ENCODE results near the gene SRY. TPM values are rescaled to one million over a fixed set of nuclear protein-coding genes. Genes with fewer than 3 reads are reported as not detected.

Gene SRY
- polyA plus RNA-seq, 3 donors, result not detected

- Mint-ChIP-seq H3K27me3 (ENCODE audit: low read depth in 3 of 3) (peaks cover 0 to 4% (median 3%) of the 10 kb centered on the region in 3 donors), H3K4me1 (peaks cover 2% of the 10 kb centered on the region), H3K4me3 (no peak overlapping the region), H3K9me3 (no peaks in the 10 kb centered on the region), H3K36me3 (no peaks in the 10 kb centered on the region), H3K27ac (no peak overlapping the region)
- no peak for DNase-seq
- H3K36me3 ChIP-seq (replicated peaks in 1 of 2; ENCODE audit: control insufficient read depth in 1 of 2, insufficient read depth in 2 of 2, low read length in 2 of 2), result no peaks in the 10 kb centered on the region
- H3K4me3 ChIP-seq (replicated peaks in 1 of 3; ENCODE audit: low read depth in 2 of 3, low read length in 3 of 3), result no peak overlapping the region
- H3K4me2 ChIP-seq (replicated peaks; ENCODE audit: extremely low read depth, low read length, poor library complexity, severe bottlenecking), result no peak overlapping the region
- H3K27me3 ChIP-seq (ENCODE audit: control insufficient read depth in 2 of 2, insufficient read depth in 2 of 2, low read length in 2 of 2), result peaks cover 0 to under 1% of the 10 kb centered on the region in 2 donors
- no peak for TF ChIP-seq CTCF (IDR thresholded peaks at IDR 0.05)
- WGBS (ENCODE audit: insufficient coverage), result no CpG with 5 or more reads among the region's 7 CpGs
- no peak overlapping the region for H3K27ac ChIP-seq (ENCODE audit: low read depth in 1 of 2, low read length in 2 of 2)
- H2AFZ ChIP-seq (ENCODE audit: insufficient read depth, low read depth, low read length, poor library complexity, severe bottlenecking), result no peak overlapping the region
- no peaks in the 10 kb centered on the region for H4K20me1 ChIP-seq (ENCODE audit: insufficient read depth, low read length)
- H3K79me2 ChIP-seq (ENCODE audit: insufficient read depth, low read length), result no peaks in the 10 kb centered on the region
- H3K9me3 ChIP-seq (replicated peaks in 1 of 2; ENCODE audit: control insufficient read depth in 1 of 2, insufficient read depth in 1 of 2, low read length in 2 of 2), result no peaks in the 10 kb centered on the region
- H3K9ac ChIP-seq (ENCODE audit: insufficient read depth, low read length, poor library complexity, severe bottlenecking), result no peak overlapping the region
- H3K4me1 ChIP-seq (ENCODE audit: control insufficient read depth in 1 of 2, insufficient read depth in 2 of 2, low read length in 2 of 2), result no peaks in the 10 kb centered on the region
- intact Hi-C loops (cut with micrococcal nuclease), result no loop called here
Observed at GRCh38 chrY:2796977-2797523, 9.6 kb upstream of the SRY start.

- H3K27me3 Mint-ChIP-seq (ENCODE audit: low read depth in 3 of 3), result peaks cover 0 to 62% (median 43%) of the 10 kb centered on the region in 3 donors
- H3K36me3 ChIP-seq (replicated peaks in 1 of 2; ENCODE audit: control insufficient read depth in 1 of 2, insufficient read depth in 2 of 2, low read length in 2 of 2), result no peaks in the 10 kb centered on the region
- no peak overlapping the region for H2AFZ ChIP-seq (ENCODE audit: insufficient read depth, low read depth, low read length, poor library complexity, severe bottlenecking)
- H3K4me1 Mint-ChIP-seq, result peaks cover 11% of the 10 kb centered on the region
- no peak for TF ChIP-seq CTCF (IDR thresholded peaks at IDR 0.05)
- 45% methylated on average over 11 of the region's 33 CpGs for WGBS (ENCODE audit: insufficient coverage)
- no peaks in the 10 kb centered on the region for H3K9me3 ChIP-seq (replicated peaks in 1 of 2; ENCODE audit: control insufficient read depth in 1 of 2, insufficient read depth in 1 of 2, low read length in 2 of 2)
- H3K36me3 Mint-ChIP-seq, result no peaks in the 10 kb centered on the region
- no peak overlapping the region for H3K4me2 ChIP-seq (replicated peaks; ENCODE audit: extremely low read depth, low read length, poor library complexity, severe bottlenecking)
- no peak overlapping the region for H3K9ac ChIP-seq (ENCODE audit: insufficient read depth, low read length, poor library complexity, severe bottlenecking)
- intact Hi-C loops (cut with micrococcal nuclease), result no loop called here
- H3K4me3 Mint-ChIP-seq, result peak overlapping the region in 1 of 2 donors; percentile 60
- H3K79me2 ChIP-seq (ENCODE audit: insufficient read depth, low read length), result no peaks in the 10 kb centered on the region
- H3K4me1 ChIP-seq (ENCODE audit: control insufficient read depth in 1 of 2, insufficient read depth in 2 of 2, low read length in 2 of 2), result no peaks in the 10 kb centered on the region
- DNase-seq, result peak in 1 of 3 donors; percentile 9
- peaks cover 0 to 6% (median 0%) of the 10 kb centered on the region in 7 donors for H3K9me3 Mint-ChIP-seq
- H3K27me3 ChIP-seq (ENCODE audit: control insufficient read depth in 2 of 2, insufficient read depth in 2 of 2, low read length in 2 of 2), result peaks cover 0 to 66% of the 10 kb centered on the region in 2 donors
- H3K27ac ChIP-seq (ENCODE audit: low read depth in 1 of 2, low read length in 2 of 2), result no peak overlapping the region
- no peaks in the 10 kb centered on the region for H4K20me1 ChIP-seq (ENCODE audit: insufficient read depth, low read length)
- H3K4me3 ChIP-seq (replicated peaks in 1 of 3; ENCODE audit: low read depth in 2 of 3, low read length in 3 of 3), result no peak overlapping the region
- H3K27ac Mint-ChIP-seq, result no peak overlapping the region
Observed at GRCh38 chrY:2789756-2790155, 2.3 kb upstream of the SRY start.
